ENCODE data around the gene CCDC124. TPM values are rescaled to one million over a fixed set of nuclear protein-coding genes. Genes with fewer than 3 reads are reported as not detected.

The CCDC124 gene
- total and polyA plus RNA-seq, 2 of the 4 experiments (the other 2 are of a cell fraction) = 30.1 to 112 TPM

DNA sequence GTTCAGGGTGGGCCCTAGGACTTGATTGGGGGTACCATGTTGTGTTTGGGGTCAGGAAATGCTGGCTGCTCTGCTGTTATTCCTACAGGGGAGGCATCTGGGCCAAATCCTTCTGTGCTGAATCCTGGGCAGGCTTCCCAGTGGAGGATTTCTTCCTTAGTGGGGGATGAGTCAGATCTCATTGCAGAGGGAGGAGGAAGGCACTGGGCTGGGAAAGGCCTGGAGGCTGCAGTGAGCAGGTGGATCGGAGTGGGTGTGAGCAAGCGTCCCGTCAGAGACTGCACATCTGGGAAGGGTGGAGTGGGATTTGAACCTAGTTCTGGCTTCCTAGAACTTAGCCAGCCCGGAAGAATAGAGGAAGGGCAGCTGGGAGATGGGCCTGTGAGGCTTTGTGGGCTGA, 11.5 kb downstream of the CCDC124 start:
- Histone ChIP-seq H3K9me1 (ENCODE audit: insufficient read depth, low read length) (0 out of 2 replicates have a peak, but pooled peaks cover 3% of the 10 kb centered on the region), H3K23ac (ENCODE audit: low read depth, low read length) (no peak overlapping the region), H3K56ac (ENCODE audit: extremely low read depth, insufficient read depth, low read length) (no peak overlapping the region), H2AK5ac (ENCODE audit: low read depth, low read length) (no peak overlapping the region), H4K20me1 (ENCODE audit: insufficient read depth, low read length) (peaks cover 28% of the 10 kb centered on the region), H3K9me3 (ENCODE audit: control insufficient read depth, insufficient read depth, low read length) (no peaks in the 10 kb centered on the region), H3K4me1 (ENCODE audit: control insufficient read depth, insufficient read depth, low read length) (peaks cover 5% of the 10 kb centered on the region), H2BK20ac (ENCODE audit: low read depth, low read length) (no peak overlapping the region), H2AFZ (replicated peaks; ENCODE audit: low read length, poor library complexity) (peak overlapping the region; percentile 62), H2AK9ac (replicated peaks; ENCODE audit: low read depth, low read length, poor library complexity) (peak overlapping the region; percentile 73), H3K79me1 (ENCODE audit: low read depth in 1 of 2, low read length in 2 of 2) (no peaks in the 10 kb centered on the region; a peak in 1 of 4 replicates), H4K8ac (ENCODE audit: low read depth in 2 of 2, low read length in 2 of 2) (no peak overlapping the region), H3K4ac (ENCODE audit: low read depth, low read length) (no peak overlapping the region), H4K91ac (ENCODE audit: insufficient read depth, low read depth, low read length) (no peak overlapping the region), H3K27ac (ENCODE audit: insufficient read depth, low read length) (no peak overlapping the region), H3K4me3 (ENCODE audit: insufficient read depth, low read depth, low read length) (no peak overlapping the region), H3K9ac (ENCODE audit: low read depth, low read length) (no peak overlapping the region), H3K36me3 (ENCODE audit: control insufficient read depth, insufficient read depth, low read length) (peaks cover 5% of the 10 kb centered on the region; the same call in 1 of the 2 replicates), H3K27me3 (ENCODE audit: control insufficient read depth, insufficient read depth, low read length) (peaks cover 8% of the 10 kb centered on the region), H3K18ac (ENCODE audit: low read depth, low read length) (no peak overlapping the region), H2BK5ac (ENCODE audit: low read depth, low read length, poor library complexity, severe bottlenecking) (no peak overlapping the region), H3K14ac (replicated peaks; ENCODE audit: low read depth, low read length) (no peak overlapping the region), H3K4me2 (ENCODE audit: low read depth, low read length) (no peak overlapping the region), H4K5ac (ENCODE audit: low read depth, low read length) (no peak overlapping the region), H2BK15ac (ENCODE audit: low read depth, low read length) (no peak overlapping the region), H2BK120ac (ENCODE audit: low read depth, low read length) (no peak overlapping the region)
- 46% methylated on average over 4 of the region's 4 CpGs; no CpG with 5 or more reads in 1 of the 2 experiments for WGBS, 2 experiments (ENCODE audit: extremely low coverage in 2 of 2, insufficient read length in 1 of 2)
- intact Hi-C loops (cut with micrococcal nuclease) = no loop called here
- ATAC-seq (ENCODE audit: low read depth) = peak; percentile 59
- TF ChIP-seq CEBPB (IDR thresholded peaks at IDR 0.05; ENCODE audit: low read depth, low read length) = 0 out of 2 replicates have a peak, but pooled peaks have one; percentile 25
- no peak for TF ChIP-seq RAD21 (IDR thresholded peaks at IDR 0.05; ENCODE audit: low read length)
- no peak for TF ChIP-seq MXI1 (IDR thresholded peaks at IDR 0.05; ENCODE audit: borderline replicate concordance, low read depth, low read length)
- TF ChIP-seq POLR2A (IDR thresholded peaks at IDR 0.05; ENCODE audit: low read depth, low read length) = no peak
- TF ChIP-seq FOS (IDR thresholded peaks at IDR 0.05; ENCODE audit: low read depth, low read length) = peak; percentile 61
- no peak; the same call in 1 of the 2 replicates for TF ChIP-seq MAZ (IDR thresholded peaks at IDR 0.05; ENCODE audit: borderline replicate concordance, low read depth, low read length)
- TF ChIP-seq CHD1 (IDR thresholded peaks at IDR 0.05; ENCODE audit: low read depth, low read length) = no peak
- no peak for TF ChIP-seq SMC3 (IDR thresholded peaks at IDR 0.05; ENCODE audit: low read depth, low read length)
- TF ChIP-seq, protein P1, sequence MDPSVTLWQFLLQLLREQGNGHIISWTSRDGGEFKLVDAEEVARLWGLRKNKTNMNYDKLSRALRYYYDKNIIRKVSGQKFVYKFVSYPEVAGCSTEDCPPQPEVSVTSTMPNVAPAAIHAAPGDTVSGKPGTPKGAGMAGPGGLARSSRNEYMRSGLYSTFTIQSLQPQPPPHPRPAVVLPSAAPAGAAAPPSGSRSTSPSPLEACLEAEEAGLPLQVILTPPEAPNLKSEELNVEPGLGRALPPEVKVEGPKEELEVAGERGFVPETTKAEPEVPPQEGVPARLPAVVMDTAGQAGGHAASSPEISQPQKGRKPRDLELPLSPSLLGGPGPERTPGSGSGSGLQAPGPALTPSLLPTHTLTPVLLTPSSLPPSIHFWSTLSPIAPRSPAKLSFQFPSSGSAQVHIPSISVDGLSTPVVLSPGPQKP (IDR thresholded peaks at IDR 0.05; ENCODE audit: borderline replicate concordance, low read depth, low read length) = no peak
- no peak for TF ChIP-seq NFE2L2 (IDR thresholded peaks at IDR 0.05; ENCODE audit: low read depth, low read length)
- no peak for TF ChIP-seq BHLHE40 (IDR thresholded peaks at IDR 0.05; ENCODE audit: low read depth, low read length)
- TF ChIP-seq, protein P2, sequence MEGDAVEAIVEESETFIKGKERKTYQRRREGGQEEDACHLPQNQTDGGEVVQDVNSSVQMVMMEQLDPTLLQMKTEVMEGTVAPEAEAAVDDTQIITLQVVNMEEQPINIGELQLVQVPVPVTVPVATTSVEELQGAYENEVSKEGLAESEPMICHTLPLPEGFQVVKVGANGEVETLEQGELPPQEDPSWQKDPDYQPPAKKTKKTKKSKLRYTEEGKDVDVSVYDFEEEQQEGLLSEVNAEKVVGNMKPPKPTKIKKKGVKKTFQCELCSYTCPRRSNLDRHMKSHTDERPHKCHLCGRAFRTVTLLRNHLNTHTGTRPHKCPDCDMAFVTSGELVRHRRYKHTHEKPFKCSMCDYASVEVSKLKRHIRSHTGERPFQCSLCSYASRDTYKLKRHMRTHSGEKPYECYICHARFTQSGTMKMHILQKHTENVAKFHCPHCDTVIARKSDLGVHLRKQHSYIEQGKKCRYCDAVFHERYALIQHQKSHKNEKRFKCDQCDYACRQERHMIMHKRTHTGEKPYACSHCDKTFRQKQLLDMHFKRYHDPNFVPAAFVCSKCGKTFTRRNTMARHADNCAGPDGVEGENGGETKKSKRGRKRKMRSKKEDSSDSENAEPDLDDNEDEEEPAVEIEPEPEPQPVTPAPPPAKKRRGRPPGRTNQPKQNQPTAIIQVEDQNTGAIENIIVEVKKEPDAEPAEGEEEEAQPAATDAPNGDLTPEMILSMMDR (conservative IDR thresholded peaks at IDR 0.05; ENCODE audit: low read depth, low read length) = 0 out of 2 replicates have a peak, but pooled peaks have one; percentile 5
- TF ChIP-seq, protein P3, sequence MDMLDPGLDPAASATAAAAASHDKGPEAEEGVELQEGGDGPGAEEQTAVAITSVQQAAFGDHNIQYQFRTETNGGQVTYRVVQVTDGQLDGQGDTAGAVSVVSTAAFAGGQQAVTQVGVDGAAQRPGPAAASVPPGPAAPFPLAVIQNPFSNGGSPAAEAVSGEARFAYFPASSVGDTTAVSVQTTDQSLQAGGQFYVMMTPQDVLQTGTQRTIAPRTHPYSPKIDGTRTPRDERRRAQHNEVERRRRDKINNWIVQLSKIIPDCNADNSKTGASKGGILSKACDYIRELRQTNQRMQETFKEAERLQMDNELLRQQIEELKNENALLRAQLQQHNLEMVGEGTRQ (IDR thresholded peaks at IDR 0.05; ENCODE audit: low read depth, low read length) = no peak
- peak; percentile 97 for TF ChIP-seq RCOR1 (IDR thresholded peaks at IDR 0.05; ENCODE audit: insufficient replicate concordance, low read length)
- no peak for TF ChIP-seq RFX5 (IDR thresholded peaks at IDR 0.05; ENCODE audit: low read depth, low read length)
- ChIA-PET POLR2A (ENCODE audit: unreplicated experiment) (no interaction called here), CTCF (no interaction called here)
- peak; percentile 88 for DNase-seq
- in situ Hi-C loops (cut with MboI; ENCODE audit: low sequenced_read_pairs) = loop anchor here (25.0 kb wide), 1 partner anchor 118 kb away; no protein-coding TSS in a partner anchor
- no TSS peak for BruUV-seq (replicated peaks)
- dilution Hi-C loops (cut with HindIII; ENCODE audit: low sequenced_read_pairs, unreplicated experiment) = no loop called here

All from IMR-90 (cell line).